ENCODE measurements around the gene PTPDC1. TPM values are rescaled to one million over a fixed set of nuclear protein-coding genes. Genes with fewer than 3 reads are reported as not detected.

The PTPDC1 gene
- total RNA-seq, 1 donor from 2014 or later, result 3.0 TPM

DNA sequence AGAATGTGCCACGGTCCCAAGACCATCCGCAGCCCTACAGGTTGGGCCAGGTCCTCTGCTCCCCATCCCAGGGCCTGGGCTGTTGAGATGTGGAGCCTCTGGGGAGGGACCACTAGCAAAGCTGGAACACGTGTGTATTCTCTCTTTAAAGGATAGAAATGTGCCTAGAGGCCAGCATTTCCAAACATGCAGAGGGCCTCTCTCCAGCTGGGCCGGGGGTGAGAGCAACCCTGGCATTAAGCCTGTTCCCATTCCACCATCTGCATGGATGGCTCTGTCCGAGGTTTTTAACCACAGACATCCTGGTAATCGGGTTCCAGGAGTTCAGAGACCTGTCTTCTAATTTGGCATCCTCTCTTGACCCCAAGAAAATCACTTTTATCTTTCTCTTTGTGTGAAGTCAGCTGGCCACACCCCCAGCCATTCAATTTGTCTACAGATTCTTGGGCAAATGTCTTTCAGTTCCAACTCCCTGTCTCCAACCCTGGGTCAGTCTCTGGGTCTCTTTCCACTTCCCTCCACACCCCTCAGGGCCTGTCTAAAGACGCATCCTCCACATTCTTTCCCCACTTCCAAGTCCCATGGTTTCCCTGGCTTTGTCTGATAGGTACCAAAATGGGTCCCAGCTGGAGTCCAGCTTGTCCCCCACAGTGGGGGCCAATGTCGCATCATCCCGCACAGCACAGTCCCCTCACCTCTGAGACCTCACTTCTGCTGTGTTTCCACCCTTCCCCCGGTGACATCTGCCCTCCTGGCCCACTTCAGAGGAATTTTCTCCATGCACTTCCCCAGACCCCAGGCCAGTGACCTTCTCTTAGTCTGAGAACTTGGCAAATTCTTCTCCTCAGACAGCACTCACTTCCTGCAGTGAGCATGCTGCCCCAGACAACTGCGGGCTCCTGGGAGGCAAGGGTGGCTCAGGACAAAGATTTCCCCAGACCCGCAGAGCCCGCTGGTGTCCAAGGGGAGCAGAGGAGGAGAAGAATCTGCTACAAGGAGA lies 56.8 kb downstream of the PTPDC1 start:
- DNase-seq (ENCODE audit: low read depth in 2 of 2), result no peak

DNA sequence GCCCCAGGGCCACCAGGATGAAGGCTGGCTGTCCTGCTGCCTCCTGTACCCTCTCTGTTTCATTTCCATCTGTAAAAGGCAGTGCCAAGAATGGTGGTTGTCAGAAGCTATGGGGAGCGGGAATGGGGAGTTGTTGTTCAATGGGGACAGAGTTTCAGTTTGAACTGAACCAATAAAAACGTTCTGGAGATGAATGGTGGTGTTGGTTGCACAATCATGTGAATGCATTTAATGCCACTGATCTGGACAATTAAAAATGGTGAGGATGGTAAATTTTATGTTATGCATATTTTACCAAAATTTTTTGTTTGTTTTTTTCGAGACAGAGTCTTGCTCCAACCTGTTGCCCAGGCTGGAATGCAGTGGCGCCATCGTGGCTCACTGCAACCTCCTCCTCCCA lies 58.1 kb downstream of the PTPDC1 start:
- DNase-seq (ENCODE audit: low read depth in 2 of 2), result no peak

DNA sequence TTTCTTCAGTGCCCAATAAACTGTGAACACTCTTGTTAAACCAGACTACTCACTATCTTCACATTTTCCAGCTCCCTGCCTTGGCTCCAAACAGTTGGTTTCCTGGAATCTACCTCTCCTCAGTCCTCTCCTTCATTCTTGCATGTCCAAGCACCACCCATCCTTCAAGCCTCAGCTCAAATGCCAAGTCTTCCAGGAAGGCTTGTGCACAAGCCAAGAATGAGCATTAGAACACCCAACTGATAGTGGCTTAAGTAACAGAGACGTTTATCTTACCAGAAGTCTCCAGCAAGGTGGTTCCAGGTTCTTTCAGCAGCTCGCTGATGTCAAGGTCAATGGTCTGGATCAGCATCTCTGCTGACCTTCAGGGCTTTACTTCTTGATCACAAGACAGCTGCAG lies 60.1 kb downstream of the PTPDC1 start:
- DNase-seq (ENCODE audit: low read depth in 2 of 2), result no peak

DNA sequence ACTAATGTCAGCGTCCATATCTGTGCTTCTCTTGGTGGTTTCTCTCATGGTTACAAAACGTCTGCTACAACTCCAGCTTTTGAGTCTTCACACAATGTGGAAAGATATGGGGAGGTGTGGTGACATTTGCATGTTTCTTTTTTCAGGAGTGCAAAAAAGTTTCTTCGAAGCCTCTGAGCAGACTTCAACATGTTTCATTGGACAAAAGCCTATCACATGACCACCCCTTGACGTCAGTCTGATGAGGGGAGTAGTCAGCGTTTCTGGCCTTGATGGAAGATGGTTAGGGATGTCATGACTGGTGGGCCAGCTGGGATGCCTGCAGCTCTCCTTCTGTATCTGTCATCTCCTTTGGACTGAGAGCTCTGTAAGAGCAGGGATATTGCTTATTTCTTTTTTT lies 61.4 kb downstream of the PTPDC1 start:
- no peak for DNase-seq (ENCODE audit: low read depth in 2 of 2)

DNA sequence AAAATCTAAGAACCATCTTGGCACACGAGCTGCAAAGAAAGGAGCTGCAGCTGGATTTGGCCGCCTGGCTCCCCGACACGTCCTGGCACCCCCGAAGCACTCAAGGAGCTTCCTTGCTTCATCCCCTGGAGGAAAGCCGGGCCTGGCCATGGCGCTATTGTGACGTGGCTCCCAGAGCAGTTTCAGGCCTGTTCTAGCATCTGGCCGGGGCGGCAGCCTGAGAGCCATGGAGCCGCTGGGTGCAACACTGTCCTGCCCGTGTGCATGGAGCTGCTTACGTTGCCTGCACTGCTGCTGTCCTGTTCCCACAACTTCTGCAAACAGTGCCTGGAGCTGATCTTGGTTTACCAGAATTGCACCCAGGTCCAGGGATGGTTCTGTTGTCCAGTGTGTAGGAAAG lies 63.5 kb downstream of the PTPDC1 start:
- no peak for DNase-seq (ENCODE audit: low read depth in 2 of 2)

DNA sequence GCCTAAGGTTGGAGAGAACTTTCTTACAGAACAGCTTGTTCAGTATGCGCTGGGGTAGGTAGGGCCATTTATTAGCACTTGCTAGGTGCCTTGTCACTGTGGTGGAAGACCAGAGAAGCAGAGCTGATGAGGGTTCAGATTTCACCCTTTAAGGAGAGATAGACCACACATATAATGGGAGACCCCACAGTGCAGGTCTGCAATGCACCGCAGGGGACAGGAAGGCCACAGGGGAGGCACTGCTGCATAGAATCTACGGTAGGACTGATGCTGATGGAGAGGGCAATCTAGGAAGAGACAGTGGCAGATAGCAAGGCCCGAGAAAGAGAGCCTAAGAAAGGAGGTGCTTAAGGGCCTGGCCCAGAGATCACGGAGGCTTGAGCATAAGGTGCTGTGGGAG lies 64.2 kb downstream of the PTPDC1 start:
- DNase-seq (ENCODE audit: low read depth in 2 of 2), result no peak

DNA sequence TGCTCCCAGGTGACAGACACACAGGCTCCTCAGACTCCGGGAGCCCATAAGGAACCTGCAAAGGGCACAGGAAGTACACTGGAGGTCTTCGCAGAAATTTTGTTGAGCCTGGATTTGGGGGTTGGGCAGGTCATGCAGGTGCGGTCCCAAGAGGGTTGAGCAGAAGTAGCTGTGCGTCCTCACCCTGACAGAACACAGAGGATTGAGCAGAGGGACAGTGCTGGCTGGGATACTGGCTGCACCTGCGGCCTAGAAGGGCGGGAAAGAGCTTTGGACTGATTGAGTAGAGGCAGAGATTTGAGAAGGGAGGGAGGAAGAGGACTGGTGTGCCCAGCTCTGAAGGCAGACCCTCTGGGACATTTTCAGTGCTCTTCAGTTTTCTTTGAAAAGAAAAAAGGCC lies 65.4 kb downstream of the PTPDC1 start:
- no peak for DNase-seq (ENCODE audit: low read depth in 2 of 2)

DNA sequence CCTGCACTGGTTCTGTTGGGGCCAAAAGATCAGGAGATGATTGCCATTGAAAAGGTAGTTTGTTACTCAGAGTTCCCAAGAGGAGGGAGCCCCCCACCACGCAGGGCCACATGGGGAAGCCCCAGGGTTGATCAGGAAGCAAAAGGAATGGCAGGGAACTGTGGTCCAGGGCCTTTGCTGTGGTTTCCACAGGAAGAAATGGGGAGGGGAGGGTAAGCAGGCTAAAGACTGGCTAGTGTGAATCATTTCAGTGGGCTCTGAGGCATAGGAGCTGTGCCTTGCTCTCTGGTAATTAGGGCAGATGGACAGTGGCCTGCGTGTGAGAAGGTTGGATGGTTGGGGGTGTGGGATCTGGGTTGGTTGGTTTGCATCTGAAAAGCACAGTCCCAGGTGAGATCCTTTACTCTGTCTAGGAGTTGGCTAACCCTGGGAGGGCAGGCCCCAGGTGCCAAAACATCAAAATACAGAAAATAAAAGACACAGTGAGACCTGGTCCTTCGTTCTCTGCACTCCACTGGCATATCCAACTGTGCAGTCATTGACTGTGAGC lies 66.1 kb downstream of the PTPDC1 start:
- no peak for DNase-seq (ENCODE audit: low read depth in 2 of 2)

DNA sequence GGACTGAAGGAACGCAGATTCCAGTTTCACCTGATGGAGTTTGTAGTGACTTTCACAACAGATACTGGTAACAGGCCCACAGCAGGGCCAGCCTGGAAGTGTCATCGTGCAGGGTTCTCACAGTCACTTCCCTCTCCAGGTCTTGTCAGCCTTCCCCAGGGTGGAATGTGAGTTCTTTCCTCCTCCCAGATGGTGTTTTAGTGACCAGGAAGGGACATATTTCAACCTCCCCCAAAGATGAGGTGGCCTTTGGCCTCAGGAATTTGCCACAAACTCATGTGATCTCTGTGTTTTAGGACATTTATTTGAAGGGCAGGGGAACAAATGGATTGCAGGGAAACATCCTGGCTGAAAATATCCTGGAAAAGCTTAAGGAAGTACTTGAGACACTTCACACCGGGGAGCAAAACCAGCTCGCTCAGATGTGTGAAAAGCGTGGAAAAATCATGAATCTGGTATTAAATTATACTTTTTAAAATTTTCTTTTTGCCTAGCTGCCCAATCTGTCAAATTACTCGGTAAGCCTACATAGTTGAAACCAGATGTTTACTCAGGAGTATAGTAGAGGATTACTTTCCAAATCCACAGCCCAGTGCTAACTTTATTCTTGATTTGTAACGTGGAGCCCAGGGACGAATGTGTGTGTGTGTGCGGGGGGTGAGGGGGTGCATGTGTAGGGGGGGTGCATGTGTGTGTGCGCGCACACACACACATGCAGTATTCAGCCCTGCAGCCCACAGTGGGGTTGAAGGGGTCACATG lies 66.8 kb downstream of the PTPDC1 start:
- DNase-seq (ENCODE audit: low read depth in 2 of 2), result no peak

DNA sequence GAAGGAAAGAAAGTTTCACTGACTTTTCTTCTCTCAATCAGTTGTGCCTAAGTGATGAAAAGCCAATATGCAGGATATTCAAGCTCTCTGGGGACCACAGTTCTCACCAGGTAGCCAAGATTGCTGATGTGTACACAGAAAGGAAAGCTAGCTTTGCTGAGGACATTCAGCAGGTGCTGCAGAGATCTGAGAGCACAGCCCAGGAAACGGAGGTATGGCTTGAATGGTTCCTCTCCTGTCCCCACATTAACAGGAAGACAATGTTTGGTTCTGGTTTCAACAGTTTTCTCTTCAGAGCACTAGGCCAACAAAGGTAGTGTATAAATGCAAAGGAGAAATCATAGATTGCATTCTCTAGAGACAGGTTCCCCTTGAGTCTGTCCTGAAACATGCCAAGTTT lies 69.6 kb downstream of the PTPDC1 start:
- no peak for DNase-seq (ENCODE audit: low read depth in 2 of 2)

DNA sequence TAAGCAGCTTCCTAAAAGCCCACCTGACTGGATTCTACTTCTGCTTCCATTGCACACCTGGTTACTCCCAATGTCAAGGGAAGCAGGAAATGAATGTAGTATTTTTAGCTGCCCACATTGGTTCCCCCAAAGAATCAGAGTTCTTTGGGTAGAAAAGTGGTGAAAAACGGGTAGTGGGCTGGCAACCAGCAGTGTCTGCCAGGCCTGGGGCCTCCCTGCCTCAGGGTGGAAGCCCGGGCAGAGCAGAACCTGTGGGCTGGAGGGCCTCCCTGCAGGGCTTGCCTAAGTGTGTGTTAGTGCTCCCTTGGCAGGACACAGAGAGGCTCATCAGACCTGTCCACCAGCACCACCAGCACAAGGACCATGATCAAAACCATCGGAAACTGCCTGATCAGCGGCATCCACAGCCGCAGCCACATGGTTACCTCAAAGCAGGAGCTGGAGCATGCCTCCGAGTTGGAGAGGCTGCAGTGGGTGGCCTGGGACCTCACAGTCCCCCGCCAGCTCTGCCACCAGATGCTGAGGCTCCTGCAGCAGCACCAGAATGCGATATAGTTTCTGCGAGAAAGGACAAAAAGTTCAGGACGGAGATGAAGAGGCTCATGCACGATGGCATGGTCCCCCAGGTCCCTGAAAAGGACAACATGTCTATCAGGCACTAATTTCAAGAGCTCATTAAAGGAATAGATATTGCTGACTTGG lies 72.2 kb downstream of the PTPDC1 start:
- DNase-seq (ENCODE audit: low read depth in 2 of 2), result no peak

DNA sequence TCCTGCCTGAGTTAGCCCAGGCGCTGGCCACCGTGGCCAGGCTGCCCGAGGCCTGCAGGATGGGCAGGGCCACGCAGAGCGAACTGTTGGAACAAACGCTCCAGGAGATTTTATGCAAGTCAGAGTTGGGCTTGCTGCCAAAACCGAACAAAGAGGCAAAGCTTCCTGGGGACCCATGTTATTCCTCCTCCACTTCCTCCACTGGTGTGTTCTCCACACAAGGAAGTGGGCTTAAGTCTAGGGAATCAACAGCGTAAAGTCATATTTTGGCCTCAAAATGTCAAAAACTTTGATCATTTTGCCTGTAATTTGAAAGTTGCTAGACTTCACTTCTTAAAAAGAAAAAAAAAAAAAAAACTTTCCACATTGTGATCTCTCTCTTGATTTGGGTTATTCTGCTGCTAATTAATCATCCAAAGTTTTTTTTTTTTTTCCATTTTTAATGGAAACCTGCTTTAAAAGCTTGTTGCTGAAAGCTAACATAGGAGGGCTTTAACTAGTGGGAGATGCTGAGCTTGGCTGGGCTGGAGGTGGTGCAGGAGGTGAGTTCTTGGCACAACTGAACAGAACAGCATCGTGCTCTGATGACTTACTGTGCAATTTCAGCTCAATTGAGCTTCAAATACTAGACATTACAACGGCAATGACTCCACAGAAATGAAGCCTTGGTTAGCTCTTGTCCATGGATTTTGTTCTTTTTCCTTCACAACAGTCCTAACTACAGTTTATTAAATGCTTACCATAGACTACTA lies 73.0 kb downstream of the PTPDC1 start:
- DNase-seq (ENCODE audit: low read depth in 2 of 2), result peak; percentile 89 to 91

Other genes with a start within 250 kb of the PTPDC1 start
- not detected in 2 replicates for gene BARX1, start 129.1 kb upstream of the PTPDC1 start, total RNA-seq
- 2.2 and 2.8 TPM in 2 replicates for gene ZNF169, start 174.8 kb downstream of the PTPDC1 start, total RNA-seq
- gene NUTM2F, start 244.2 kb downstream of the PTPDC1 start, total RNA-seq, result not detected in 2 replicates